Mucosa of descending colon (tissue), 3 donors: ENCODE results near the gene EXOC1. TPM values are rescaled to one million over a fixed set of nuclear protein-coding genes. Genes with fewer than 3 reads are reported as not detected.

Source experiments
- ATAC-seq: fragments of 200-7000 bp; cut with Tn5 transposase; one replicate; pipeline ENCODE4 v1.9.1; 2020; ENCODE audit warnings: mild to moderate bottlenecking, moderate library complexity
- DNase-seq, 3 donors: peaks; one replicate each; pipeline ENCODE4 v3.0.0-alpha.2; 2020
- H3K36me3 ChIP-seq: fragments of 200-600 bp; one replicate; pipeline ENCODE4 v1.8.0; 2021; ENCODE audit warnings: low read depth, mild to moderate bottlenecking
- H3K4me1 ChIP-seq: fragments of 200-600 bp; one replicate; pipeline ENCODE4 v1.8.0; 2021; ENCODE audit warnings: low read depth, mild to moderate bottlenecking
- H3K4me3 ChIP-seq: fragments of 200-600 bp; one replicate; pipeline ENCODE4 v1.8.0; 2021; ENCODE audit warnings: mild to moderate bottlenecking
- H3K9me3 ChIP-seq: fragments of 200-600 bp; one replicate; pipeline ENCODE4 v1.8.0; 2021; ENCODE audit warnings: mild to moderate bottlenecking
- intact Hi-C, 2 donors: fragments of 100-400 bp; cut with DNase I in 1 of 2; cut with micrococcal nuclease in 1 of 2; formaldehyde crosslinking; loops; one replicate each; pipeline versions ENCODE4 v1.11.0 to v1.11.1; 2022; cut with DNase I, micrococcal nuclease
- total RNA-seq, 3 donors: library from RNA; stranded (reverse); fragmentation: NEBNext Ultra II Directional in 2 of 3; extraction: Animal tissue kit (Norgen Biotek cat#: 25700) in 2 of 3; gene quantifications; one replicate each; pipeline versions ENCODE4 v1.2.1 to v1.2.4, GENCODE V29; 2021 to 2023
- TF ChIP-seq, protein P1 (sequence below): fragments of 200-600 bp; IDR thresholded peaks from one replicate; pipeline ENCODE4 v1.8.0; 2022; ENCODE audit warnings: antibody characterized with exemption, mild to moderate bottlenecking
- donor health status: DM: no; HTN: no; CAD: no; lungs with moderate emphysema.
- donor health status: DM: no; HTN: no; CAD: no.
- donor health status: DM: no; HTN: yes; CAD: no.

Gene EXOC1
- total RNA-seq, 3 donors from 2014 or later, result 32.9 to 53.3 (median 37.4) TPM

DNA sequence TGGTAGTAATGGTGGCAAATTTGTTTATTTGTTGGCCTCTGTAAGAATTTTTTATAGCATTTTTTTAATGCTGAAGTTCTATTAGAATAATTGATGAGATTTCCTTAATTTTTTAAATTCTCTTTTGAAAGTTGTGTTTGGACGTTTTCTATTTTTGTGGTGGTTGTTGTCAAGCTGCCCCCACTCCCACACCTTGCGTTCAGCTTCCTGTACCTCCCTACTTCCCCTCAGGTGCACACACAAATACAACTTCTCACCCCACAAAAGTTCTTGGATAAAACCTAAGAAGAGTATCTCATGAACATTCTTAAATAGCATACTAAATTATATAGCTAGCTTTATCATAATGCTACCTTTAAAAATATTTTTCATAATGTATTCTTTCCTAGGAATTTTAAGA, 38.7 kb downstream of the EXOC1 start:
- no peaks in the 10 kb centered on the region for H3K9me3 ChIP-seq
- H3K36me3 ChIP-seq, result no peaks in the 10 kb centered on the region
- H3K4me3 ChIP-seq, result no peak overlapping the region
- no peak for DNase-seq
- no peaks in the 10 kb centered on the region for H3K4me1 ChIP-seq
- ATAC-seq, result no peak
- intact Hi-C loops, result no loop called here
- TF ChIP-seq, protein P1, sequence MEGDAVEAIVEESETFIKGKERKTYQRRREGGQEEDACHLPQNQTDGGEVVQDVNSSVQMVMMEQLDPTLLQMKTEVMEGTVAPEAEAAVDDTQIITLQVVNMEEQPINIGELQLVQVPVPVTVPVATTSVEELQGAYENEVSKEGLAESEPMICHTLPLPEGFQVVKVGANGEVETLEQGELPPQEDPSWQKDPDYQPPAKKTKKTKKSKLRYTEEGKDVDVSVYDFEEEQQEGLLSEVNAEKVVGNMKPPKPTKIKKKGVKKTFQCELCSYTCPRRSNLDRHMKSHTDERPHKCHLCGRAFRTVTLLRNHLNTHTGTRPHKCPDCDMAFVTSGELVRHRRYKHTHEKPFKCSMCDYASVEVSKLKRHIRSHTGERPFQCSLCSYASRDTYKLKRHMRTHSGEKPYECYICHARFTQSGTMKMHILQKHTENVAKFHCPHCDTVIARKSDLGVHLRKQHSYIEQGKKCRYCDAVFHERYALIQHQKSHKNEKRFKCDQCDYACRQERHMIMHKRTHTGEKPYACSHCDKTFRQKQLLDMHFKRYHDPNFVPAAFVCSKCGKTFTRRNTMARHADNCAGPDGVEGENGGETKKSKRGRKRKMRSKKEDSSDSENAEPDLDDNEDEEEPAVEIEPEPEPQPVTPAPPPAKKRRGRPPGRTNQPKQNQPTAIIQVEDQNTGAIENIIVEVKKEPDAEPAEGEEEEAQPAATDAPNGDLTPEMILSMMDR, result no peak

DNA sequence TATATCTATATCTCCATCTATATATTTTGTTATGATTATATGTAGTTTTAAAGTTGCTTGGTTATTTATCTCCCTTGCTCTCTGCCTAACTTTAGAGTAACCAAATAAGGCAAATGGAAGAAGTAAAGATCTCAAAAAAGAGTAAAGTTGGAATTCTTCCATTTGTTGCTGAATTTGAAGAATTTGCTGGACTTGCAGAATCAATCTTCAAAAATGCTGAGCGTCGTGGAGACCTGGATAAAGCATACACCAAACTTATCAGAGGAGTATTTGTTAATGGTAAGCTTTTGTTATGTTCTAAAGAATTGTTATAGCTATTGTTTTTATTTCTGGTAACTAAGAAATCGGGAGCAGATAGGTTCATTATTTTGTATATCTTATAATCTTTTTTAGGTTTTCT, 43.2 kb downstream of the EXOC1 start:
- Histone ChIP-seq H3K4me3 (no peak overlapping the region), H3K4me1 (no peaks in the 10 kb centered on the region), H3K36me3 (peaks cover 3% of the 10 kb centered on the region), H3K9me3 (no peaks in the 10 kb centered on the region)
- no peak for ATAC-seq
- intact Hi-C loops, result no loop called here
- TF ChIP-seq, protein P1, result no peak
- no peak for DNase-seq

DNA sequence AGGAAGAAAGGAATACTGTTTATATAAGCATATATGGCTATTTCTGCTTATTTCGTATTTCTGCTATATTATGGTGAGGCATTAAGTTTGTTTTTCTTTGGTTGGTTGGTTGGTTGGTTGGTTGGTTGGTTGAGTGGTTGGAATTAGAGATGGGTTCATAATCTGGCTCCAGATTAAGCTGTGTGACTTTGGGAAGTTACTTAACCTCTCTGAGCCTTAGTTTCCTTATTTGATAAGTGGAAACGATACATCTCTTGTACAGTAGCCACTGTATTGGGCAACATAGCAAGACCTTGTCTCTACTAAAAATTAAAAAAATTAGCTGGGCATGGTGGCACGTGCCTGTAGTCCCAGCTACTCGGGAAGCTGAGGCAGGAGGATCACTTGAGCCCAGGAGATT, 49.2 kb downstream of the EXOC1 start:
- TF ChIP-seq, protein P1, result no peak
- intact Hi-C loops, result no loop called here
- Histone ChIP-seq H3K9me3 (no peaks in the 10 kb centered on the region), H3K36me3 (peaks cover 3% of the 10 kb centered on the region), H3K4me3 (no peak overlapping the region), H3K4me1 (no peaks in the 10 kb centered on the region)
- DNase-seq (no peak), ATAC-seq (no peak)

DNA sequence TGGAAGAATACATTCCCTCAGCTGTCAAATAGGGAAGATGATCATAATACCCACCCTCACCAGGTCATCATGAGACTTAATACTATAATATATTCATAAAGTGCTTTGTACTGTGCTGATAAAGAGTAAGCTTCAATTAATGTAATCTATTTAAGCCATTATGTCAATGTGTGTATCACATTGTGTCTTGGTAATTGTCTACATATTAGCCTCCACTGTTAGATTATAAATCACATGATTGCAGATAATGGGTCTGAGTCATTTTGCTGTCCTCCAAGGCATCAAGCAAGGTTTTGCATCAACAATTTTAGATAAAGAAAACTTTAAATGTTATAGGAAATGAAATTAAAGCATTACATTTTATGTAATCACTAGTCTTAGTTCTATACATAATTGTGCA, 50.1 kb downstream of the EXOC1 start:
- no peak for DNase-seq
- Histone ChIP-seq H3K4me1 (no peaks in the 10 kb centered on the region), H3K9me3 (no peaks in the 10 kb centered on the region), H3K36me3 (peaks cover 3% of the 10 kb centered on the region), H3K4me3 (no peak overlapping the region)
- ATAC-seq, result no peak
- intact Hi-C loops, result no loop called here
- TF ChIP-seq, protein P1, result no peak

DNA sequence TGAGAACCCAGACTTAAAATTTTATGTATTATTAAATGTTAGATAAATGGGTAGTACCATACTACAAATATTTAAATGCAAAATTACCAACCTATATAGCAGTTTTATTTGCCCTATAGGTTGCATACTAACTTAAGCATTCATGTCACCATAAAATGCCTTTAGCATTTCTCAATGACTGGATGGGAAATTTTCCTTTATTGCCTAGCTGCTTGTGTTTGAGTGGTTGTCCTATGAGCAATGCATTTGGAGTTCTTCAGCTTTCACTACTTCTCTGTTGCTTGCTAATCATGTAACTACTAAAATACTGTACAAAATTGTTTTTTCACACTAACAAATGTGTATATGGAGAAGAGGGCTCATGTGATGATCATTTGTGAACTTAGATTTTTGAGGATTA, 51.1 kb downstream of the EXOC1 start:
- Histone ChIP-seq H3K4me3 (no peak overlapping the region), H3K9me3 (no peaks in the 10 kb centered on the region), H3K36me3 (peaks cover 3% of the 10 kb centered on the region), H3K4me1 (no peaks in the 10 kb centered on the region)
- ATAC-seq (no peak), DNase-seq (no peak)
- intact Hi-C loops, result no loop called here
- TF ChIP-seq, protein P1, result no peak

DNA sequence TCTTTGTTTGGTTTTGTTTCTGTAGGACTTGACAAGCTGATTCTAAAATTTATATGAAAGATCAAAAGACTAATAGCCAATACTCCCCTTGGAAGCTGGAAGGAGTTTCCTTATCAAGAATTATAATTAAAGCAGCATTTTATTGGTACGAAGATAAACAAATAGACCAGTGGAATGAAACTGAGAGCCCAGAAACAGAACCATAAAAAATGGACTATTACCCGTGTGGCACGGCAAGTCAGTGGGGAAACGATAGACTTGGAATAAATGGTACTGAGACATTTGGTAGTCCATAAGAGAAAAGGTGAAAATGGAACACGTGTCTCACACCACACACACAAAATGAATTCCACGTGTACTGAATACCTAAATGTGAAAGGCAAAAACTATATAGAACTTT, 52.9 kb downstream of the EXOC1 start:
- Histone ChIP-seq H3K4me3 (no peak overlapping the region), H3K36me3 (no peaks in the 10 kb centered on the region), H3K9me3 (no peaks in the 10 kb centered on the region), H3K4me1 (no peaks in the 10 kb centered on the region)
- TF ChIP-seq, protein P1, result no peak
- DNase-seq, result no peak
- intact Hi-C loops, result no loop called here
- ATAC-seq, result no peak
